NOMO-1 treated with DMSO at 0.1 percent for 48 hours (cell line): ENCODE data around the gene SFXN2.
"Not testable (repeated sequence)": the region's sequence is repeated elsewhere in the genome, so short reads cannot be mapped to it uniquely, and the experiment has no call there.

Source experiments
- DNase-seq: peaks from one replicate; lab custom pipeline; 2025; ENCODE audit not compliant: unreplicated experiment; lab: John Stamatoyannopoulos, UW

Gene SFXN2, protein sequence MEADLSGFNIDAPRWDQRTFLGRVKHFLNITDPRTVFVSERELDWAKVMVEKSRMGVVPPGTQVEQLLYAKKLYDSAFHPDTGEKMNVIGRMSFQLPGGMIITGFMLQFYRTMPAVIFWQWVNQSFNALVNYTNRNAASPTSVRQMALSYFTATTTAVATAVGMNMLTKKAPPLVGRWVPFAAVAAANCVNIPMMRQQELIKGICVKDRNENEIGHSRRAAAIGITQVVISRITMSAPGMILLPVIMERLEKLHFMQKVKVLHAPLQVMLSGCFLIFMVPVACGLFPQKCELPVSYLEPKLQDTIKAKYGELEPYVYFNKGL

DNA sequence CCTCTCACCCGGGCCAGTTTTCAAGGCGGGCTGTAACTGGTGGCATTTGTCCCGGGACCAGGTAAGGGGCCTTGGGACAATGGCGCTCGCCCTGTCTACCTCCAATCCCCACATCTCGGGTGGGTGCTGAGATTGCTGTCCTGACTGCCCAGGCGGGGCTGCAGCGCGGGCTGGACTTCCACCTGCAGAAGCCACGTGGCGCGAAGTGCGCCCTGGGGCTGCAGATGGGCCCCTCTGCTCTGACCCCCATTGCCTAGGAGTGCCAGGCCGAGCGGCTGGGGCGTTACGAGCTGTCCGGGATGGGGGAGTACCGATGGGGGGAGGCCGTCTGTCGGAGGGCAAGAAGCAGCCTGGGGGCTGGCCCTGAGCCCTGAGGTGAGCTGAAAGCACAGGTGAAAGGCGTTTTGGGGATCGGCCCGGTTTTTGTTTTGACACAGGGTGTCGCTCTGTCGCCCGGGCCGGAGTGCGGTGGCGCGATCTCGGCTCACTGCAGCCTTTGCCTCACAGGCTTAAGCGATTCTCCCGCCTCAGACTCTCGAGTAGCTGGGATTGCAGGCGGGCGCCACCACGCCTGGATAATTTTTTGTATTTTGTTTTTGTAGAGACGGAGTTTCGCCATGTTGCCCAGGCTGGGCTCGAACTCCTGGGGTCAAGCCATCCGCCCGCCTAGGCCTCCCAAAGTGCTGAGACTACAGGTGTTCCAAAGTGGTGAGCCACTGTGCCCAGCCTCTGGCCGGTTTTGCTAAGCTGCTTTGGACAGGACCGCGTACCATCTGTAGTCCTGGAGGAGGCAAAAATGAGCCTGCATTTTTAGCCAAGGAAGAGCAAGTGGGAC, at the start of gene SFXN2:
TSS of gene SFXN2 (plus strand) at position 16 of the 835 bp plus-strand sequence. CDS start 12,001 bp downstream, outside the sequence.
- no peak for DNase-seq

DNA sequence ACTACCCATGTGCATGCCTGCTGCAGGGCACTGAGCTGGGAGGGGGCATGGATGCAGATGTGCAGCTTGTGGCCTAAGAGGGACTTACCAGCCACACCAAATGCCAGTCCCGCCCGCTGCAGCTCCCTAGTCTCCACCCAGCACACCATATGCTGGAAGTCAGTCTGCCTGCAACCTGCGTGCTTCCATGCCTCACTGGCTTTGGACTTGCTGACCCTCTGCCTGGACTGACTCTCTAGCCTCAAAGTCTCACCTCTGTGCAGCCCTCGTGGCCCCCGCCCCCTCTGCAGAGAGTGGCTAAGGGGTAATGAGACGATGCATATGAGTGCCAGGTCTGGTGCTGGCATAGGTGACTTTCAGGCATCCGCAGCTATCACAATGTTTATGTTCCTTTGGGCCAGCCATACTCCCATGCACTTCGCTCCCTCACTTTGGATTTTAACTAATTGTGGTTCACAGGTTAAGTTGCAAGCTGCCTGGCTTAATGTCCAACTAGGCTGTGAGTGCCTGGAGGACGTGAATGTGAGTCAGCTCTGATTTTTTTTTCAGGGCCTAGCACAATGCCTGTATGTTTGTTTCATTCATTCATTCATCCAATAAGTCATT, 48.4 kb upstream of the SFXN2 start:
- DNase-seq, result no peak

DNA sequence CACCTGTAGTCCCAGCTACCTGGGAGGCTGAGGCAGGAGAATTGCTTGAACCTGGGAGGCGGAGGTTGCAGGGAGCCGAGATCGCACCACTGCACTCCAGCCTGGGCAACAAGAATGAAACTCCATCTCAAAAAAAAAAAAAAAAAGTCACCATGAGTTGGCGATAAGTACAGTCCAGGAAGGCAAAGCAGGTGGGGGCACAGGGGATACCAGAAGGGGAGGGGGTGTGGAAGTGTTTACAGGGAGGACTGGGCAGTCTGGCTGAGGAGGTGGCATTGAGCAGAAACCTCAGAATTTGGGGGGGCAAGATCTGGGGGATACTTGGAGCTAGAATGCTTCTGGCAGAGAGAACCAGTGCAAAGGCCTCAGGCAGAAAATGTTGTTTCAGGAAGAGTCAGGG, 47.0 kb upstream of the SFXN2 start:
- DNase-seq, result not testable (repeated sequence)

DNA sequence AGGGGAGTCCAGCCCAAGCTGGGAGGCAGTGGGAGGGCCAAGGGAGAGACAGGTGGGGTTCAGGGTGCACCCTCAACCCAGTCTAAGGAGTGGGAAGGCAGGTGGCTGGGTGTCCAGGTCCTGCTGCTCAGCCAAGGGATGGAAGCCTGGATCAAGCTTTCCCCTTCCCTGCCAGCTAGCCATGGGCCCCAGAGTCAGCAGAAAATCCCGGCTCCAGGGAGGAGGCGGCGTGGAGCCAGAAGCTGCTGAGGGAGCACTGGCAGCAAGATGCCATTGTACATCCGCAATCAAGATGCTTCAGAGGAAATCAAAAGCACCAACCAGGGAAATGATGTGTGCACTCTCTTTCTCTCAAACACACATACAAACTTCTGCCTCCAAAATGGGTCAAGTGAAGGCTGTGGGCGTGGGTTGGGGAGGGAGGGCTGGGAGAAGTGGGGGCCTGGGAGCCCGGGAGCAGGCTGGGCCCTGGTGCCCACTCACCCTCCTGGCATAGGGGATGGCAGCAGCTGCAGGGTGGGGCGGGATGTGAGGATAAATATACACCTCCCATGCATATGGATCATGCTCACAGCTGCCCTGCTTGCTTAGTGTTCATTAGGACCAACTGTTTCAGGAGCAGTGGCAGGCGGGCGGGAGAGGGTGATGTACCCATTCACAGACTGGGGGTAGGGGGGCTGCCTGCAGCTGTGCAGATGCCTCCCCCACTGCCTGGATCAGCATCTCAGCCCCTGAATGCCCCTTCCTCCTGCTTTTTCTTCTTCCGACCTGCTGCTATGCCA, 45.9 kb upstream of the SFXN2 start:
- no peak for DNase-seq

DNA sequence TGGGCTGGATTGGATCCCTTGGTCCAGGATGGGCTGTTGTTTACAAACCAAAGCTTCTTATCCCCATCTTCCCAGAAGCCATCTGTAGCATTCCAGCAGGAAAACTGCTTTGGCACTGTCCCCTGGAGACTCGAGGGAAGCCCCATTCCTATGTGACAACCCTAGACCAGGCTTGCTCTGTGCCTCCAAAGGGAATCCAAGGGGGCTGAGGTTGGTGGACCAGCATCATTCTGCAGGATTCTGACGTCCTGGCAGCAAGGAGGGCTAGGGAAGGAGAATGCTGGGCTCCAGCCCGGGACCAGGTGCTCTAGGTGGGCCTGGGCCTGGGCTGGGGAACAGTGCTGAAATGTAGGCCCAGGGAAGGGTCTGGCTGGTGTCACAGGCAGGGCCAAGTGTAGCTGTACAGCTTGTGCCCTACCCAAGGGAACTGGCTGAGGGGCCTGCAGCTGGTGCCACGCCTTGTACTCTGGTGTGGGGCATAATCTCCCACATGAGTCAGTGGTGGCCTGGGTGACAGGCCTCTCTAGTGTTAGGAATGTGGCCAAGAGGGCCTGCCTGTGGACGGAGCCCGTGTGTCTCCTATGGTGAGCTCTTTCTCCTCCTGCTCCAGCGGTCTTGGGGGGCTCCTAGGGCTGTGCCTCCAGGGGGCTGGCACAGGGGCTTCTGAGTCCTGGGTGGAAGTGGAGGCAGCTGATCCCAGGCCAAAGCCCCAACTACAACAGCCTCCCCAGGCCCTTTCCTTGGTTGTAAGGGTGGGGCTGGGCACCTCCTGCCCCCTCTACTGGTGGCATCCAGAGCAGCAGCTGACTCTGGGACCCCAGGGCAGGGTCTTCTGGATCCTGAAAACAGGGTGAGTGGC, 45.0 kb upstream of the SFXN2 start:
- DNase-seq, result no peak

DNA sequence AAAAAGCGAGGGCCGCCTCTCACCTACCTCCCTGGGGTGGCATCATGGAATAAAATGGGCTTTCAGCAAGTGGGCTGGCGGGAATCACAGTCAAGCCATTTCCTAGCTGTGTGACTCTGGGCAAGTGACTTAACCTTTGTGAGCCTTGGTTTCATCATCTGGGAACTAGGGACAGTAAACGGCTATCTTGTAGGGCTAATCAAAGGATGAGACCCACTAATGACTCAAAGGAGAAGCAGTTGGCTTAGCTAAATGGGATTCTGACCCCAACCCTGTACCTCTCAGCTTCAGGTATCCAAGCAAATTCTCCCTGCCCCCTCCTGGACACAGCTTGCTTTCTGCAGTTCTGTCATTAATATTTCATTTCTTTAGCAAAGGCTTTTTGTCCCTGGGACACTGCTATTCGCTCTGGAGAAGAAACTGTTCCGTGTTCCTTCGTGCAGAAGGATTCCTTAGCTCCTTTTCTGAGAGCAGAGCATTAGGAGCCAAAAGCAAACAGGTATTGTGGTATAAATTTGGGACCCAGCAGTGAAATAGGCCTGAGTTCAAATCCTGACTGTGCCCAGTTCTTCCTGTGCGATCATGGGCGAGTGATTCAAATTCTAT, 44.3 kb upstream of the SFXN2 start:
- DNase-seq, result no peak

DNA sequence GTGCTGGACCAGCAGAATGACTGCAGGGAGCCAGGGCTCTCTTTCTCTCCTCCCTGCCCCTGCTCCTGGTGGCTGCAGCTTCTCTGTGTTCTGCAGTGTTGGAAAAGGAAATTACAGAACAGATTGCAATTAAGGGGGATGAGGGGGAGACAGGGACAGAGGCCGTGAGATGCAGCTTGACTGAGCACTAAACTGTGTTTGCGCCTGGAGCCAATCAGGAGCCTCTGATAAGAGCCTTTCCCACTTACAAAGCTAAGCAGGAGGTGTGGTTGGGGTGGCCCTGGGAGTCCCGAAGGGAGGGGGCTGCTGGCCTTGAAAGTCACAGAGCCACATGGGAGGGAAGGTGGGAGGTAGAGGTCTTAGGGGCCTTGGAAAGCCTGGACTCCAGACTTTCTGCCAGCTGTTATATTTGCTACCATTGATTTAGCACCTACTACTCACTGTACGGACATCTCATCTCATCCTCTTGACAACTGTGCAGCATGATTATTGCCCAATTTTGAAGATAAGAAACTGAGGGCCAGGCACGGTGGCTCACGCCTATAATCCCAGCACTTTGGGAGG, 43.5 kb upstream of the SFXN2 start:
- DNase-seq, result no peak

DNA sequence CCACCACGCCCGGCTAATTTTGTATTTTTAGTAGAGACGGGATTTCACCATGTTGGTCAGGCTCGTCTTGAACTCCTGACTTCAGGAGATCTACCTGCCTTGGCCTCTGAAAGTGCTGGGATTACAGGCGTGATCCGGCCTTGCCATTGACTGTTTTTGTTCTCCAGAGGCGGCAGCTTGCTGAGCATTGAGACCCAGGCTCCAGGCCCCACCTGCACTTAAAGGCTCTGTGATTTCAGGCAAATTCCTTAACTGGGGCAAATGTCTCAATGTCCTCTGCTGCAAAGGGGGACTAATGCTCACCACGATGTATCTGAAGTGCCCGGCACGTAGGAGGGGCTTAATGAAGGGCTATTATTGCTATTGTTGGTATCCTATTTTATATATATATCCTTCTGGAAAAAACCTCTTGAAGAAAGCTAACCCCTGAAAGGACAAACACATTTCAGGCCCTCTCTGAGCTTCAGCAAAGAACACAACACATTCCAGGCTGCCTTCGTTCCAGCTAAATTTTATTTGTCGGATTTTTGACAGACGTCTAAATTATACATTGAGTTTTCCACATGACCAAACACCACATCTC, 41.1 kb upstream of the SFXN2 start:
- DNase-seq, result no peak

DNA sequence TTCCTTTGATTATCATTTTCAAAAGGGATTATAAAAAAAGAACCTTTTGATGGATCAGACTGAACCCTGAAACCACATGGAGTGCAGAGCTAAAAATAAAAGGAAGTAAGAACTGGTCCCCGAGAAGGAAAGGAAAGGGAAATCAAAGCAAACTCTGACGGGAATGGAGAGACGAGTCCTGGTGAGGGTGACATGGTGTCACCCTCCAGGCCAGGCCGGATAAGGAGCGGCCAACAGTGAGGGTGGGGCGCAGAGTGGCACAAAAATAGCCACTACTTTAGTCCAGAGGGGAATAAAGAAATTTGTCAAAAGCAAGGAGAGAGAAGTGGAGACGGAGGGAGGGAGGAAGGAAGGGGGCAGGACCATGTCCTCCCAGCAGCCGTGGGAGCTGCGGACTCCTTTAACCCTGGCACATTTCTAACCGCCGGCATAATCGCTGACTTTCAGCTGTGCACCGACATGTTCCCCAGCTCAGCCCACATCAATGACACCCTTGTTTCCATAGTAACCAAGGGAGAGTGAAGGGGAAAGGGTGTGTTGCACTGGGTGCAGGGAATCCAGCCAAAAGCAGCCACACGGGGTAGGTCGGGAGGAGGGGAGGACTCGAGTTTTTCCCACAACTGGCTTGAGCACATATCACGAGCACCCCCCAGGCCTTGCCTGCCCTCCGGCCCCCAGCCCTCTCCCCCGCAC, 40.5 kb upstream of the SFXN2 start:
- peak; percentile 22 for DNase-seq

DNA sequence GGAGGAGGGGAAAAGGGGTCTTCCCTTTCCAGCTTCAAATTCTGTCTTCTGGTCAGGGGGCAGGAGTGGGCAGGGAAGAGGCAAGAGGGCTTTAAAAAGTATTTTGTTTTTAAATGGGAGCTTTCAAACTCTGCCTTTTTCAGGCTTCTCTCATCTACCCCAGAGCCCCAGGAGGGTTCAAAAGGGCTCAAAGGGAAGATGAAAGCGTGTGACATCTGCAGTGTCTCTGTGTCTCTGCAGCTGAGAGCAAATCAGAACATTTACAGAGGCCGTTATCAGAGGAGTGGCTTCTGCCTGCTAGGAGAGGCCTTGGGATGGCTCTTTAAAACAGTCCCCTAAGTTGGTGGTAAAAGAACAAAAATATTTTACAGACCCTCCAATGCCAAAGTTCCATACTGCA, 39.9 kb upstream of the SFXN2 start:
- no peak for DNase-seq

DNA sequence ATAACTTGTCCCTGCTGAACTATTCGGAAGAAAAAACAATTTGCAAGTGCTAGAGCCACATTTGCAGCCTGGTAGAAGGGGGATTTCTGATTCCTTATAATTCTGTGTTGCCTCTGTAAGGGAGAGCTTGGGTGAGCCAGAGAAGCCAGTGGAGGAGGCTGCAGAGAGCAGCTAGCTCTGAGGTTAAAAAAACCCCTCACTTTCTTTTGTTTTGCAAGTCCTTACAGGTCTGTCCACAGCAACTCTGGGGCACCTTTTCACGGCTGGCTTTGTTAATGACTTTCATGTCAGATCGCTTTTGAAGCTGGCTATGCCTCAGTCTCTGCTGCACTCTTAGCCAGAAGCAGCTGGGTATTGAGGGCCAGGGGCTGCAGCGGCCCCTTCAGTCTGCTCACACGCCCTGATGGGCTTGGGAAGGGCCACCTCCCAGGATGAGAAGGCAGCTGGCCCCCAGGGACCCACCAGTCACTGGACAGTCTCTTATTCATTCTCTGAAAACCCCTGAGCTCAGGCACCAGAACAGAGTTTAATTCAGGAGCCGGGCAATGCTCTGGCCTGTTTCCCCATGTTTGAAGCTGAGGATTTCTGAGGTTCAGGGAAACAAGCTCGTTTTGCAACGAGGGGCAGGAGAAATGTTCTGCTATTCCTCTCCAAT, 39.3 kb upstream of the SFXN2 start:
- no peak for DNase-seq

DNA sequence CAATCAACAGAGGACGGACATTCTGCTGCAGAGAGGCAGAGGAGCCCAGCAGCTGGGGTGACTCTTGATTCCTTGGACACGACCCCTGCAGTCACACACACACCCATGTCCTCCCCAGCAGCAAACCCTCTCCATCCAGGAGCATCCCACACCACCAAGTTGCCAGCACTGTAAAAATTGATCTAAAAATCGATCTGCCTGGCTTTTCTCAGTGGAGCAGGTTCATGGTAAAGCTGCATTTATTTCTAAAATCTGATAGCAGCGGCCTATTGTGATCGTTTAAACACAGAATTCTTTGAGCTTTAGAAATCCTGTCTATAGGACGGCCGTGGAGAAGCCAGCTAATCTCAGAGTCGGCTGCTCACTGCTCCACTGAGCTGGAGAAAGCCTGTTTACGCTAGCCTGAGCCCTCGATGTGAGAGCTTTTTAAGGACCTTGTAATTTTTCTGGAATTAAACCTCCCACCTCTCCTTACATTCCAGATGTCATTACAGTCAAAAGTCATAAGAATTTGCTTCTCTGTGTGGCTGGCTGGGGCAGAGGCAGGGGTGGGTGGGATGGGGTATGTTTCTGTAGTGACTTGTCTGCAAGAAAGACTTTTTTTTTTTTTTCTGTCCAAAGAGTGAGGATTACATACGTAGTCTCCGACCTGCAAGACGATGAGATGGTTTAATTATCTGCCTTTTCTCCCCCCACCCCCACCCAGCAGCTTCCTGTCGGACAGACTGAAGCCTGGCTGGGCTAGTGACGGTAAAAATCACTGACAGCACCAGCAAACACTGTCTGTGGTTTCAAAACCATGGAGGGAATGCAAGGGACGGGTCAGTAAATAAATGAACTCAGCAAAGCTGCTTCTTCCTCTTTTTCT, 38.5 kb upstream of the SFXN2 start:
- peak; percentile 75 for DNase-seq

DNA sequence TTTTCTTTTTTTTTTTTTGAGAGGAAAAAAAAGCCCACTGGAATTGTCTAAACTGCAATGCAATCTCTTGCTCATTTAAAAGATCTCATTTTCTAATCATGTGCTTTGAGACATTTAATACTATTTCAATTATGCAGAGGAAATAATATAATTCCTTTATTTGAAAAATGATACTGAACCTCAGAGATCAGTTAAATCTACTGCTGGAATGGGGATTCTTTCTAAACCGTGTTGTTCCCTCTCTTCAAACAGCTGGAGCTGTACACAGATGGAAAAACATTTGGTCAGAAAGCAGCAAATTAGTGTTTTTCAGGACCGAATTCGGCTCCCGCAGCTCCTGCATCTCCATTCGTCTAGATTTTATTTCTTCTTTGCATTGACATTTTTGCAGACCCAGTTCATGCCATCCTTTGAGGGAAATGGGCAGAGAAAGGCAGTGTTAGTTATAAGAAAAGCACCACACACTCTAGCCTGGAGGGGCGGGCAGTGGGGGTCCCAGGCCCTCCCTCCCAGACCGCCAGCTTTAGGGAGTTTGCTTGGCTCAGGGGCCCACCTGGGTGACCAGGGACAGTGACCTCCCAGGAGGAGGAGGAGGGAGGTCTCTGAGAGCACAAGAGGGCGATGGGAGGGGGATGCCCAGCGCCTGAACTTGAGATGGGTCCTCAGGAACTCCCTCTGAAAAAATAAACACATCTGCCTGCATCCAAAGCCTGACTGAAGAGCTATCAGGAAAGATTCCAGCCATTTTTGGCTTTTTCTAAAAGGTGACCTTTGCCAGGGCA, 37.7 kb upstream of the SFXN2 start:
- DNase-seq, result no peak

DNA sequence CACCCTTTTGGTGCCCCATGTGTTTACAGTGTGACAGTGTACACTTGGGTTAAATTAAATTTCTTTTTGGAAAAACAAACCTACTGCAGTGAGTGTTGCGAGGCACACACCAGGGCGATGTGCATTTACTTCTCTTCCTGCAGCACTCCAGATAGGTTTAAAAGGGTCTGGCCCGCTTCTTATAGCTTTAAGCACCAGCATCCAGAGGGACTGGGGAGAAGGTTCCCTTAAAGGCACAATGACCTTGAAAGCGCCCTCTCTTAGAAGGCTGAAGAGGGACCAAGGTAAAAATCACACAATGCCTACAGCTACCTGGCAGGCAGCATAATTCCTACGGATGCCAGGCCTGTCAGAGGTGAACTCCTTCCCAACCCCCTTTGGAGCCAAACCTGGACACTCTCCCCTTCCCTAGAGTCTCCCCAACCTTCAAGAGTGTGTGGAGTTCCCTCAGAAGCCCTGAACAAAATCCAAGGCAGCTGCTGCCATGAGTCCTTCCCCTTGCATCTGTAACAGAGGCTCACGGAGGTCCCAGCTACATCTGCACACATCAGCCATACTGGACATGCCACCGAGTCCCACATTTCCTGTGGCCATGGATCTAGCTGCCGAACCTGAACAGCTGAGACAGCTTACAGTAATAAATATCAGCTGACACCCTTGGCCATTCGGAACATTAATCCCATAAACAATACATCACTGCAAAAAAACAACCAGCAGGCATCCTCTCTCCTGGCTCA, 36.9 kb upstream of the SFXN2 start:
- no peak for DNase-seq

DNA sequence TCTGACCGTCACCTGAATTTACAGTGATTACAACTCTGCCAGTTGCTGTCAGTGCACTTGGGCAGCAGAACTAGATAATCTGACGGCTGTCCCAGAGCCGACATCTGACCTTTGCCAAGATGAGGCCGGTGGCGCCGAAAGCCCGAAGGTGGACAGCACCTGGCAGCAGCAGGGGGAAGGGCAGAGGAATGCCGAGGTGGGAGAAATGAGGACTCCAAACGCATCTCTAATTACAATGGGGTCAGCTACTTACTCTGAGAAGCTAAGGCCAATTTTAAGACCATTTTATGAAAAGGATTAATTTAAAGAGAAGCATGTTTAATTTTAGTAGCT, 36.4 kb upstream of the SFXN2 start:
- no peak for DNase-seq

DNA sequence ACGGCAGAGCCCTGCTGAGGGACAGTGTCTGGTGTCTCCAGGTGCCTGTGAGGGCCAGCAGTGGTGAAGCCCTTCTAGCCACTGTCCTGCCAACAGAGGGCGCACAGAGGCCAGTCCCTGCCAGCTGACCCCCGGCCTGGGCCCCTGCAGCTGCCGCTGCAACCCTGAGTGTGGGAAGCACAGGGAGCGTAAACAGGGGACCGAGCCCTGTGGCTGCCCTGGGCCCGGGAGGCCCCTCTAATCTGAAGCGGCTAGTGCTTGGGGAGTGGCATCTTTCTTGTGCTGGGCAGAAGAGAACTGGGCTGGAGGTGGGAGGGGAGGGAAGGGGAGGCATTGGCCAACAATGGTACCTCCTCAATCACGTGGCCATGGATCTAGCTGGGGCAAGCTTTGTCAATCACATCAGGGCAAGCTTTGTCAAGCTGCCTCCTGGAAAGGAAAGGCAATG, 35.6 kb upstream of the SFXN2 start:
- peak; percentile 65 for DNase-seq
